ENCODE data around the gene BLOC1S1.

BLOC1S1 gene

GRCh38 chr12:55715833-55716581 is at the start of gene BLOC1S1:
BLOC1S1 (plus strand) TSS chr12:55716046; CDS start chr12:55716052, 6 bp downstream.
- peak; percentile 80 for DNase-seq

- DNase-seq: no peak
These were observed 49.3 kb upstream of the BLOC1S1 start for GRCh38 chr12:55666508-55666907.

GRCh38 chr12:55670276-55670675 is 45.6 kb upstream of the BLOC1S1 start:
- DNase-seq: no peak

GRCh38 chr12:55671746-55672145 is 44.1 kb upstream of the BLOC1S1 start:
- no peak for DNase-seq

GRCh38 chr12:55673638-55674037 is 42.2 kb upstream of the BLOC1S1 start:
- no peak for DNase-seq

- DNase-seq: no peak
These were observed 40.2 kb upstream of the BLOC1S1 start for GRCh38 chr12:55675666-55676065.

- DNase-seq: no peak
These were observed 39.1 kb upstream of the BLOC1S1 start for GRCh38 chr12:55676707-55677106.

- no peak for DNase-seq
These were observed 36.2 kb upstream of the BLOC1S1 start for GRCh38 chr12:55679691-55680090.

GRCh38 chr12:55681142-55682077 is 34.4 kb upstream of the BLOC1S1 start:
- peak; percentile 70 for DNase-seq

GRCh38 chr12:55682087-55682796 is 33.6 kb upstream of the BLOC1S1 start:
- DNase-seq: no peak

- DNase-seq: no peak
These were observed 32.2 kb upstream of the BLOC1S1 start for GRCh38 chr12:55683676-55684075.

GRCh38 chr12:55684761-55685370 is 31.0 kb upstream of the BLOC1S1 start:
- no peak for DNase-seq

GRCh38 chr12:55685671-55686070 is 30.2 kb upstream of the BLOC1S1 start:
- no peak for DNase-seq

- no peak for DNase-seq
These were observed 29.4 kb upstream of the BLOC1S1 start for GRCh38 chr12:55686366-55687010.

- DNase-seq: no peak
These were observed 28.1 kb upstream of the BLOC1S1 start for GRCh38 chr12:55687746-55688145.

GRCh38 chr12:55688716-55689655 is 26.9 kb upstream of the BLOC1S1 start:
- no peak for DNase-seq

- no peak for DNase-seq
These were observed 23.1 kb upstream of the BLOC1S1 start for GRCh38 chr12:55692631-55693322.

GRCh38 chr12:55693323-55694187 is 22.3 kb upstream of the BLOC1S1 start:
- no peak for DNase-seq

- DNase-seq: no peak
These were observed 21.7 kb upstream of the BLOC1S1 start for GRCh38 chr12:55694188-55694515.

GRCh38 chr12:55694651-55695050 is 21.2 kb upstream of the BLOC1S1 start:
- no peak for DNase-seq

All from NCI-H510A treated with DMSO at 0.1 percent for 48 hours (cell line).